GM19395 (cell line): ENCODE results near the gene HORMAD2.

Experiments used
- ATAC-seq: cut with Tn5 transposase; IDR thresholded peaks from one replicate; pipeline ENCODE4 v1.9.1; 2021; ENCODE audit warnings: mild to moderate bottlenecking, moderate library complexity; ENCODE audit not compliant: unreplicated experiment

HORMAD2 gene

GRCh38 chr22:30224161-30224857, 144.0 kb downstream of the HORMAD2 start:
- no peak for ATAC-seq

- ATAC-seq, result no peak
Observed at GRCh38 chr22:30225220-30225927, 145.1 kb downstream of the HORMAD2 start.

GRCh38 chr22:30226192-30226832, 146.0 kb downstream of the HORMAD2 start:
- ATAC-seq, result no peak
